Measurements from ENCODE around the gene CYB561D2. TPM values are rescaled to one million over a fixed set of nuclear protein-coding genes. Genes with fewer than 3 reads are reported as not detected.

Gene CYB561D2
- total and polyA plus RNA-seq, 10 of the 15 experiments (the other 5 are each of a cell fraction or from before 2014, with no cell fraction given): 7.6 to 39.2 (median 18.8) TPM

- TF ChIP-seq BCLAF1 (IDR thresholded peaks at IDR 0.05) (no peak), IRF4 (IDR thresholded peaks at IDR 0.05; ENCODE audit: low read depth, low read length) (no peak), CEBPZ (IDR thresholded peaks at IDR 0.05; ENCODE audit: low read depth, low read length) (no peak), SP1 (IDR thresholded peaks at IDR 0.05; ENCODE audit: low read depth, low read length) (no peak)
Measured at GRCh38 chr3:50325113-50325480, 25.6 kb upstream of the CYB561D2 start (continued).

GRCh38 chr3:50325497-50326181 lies 25.0 kb upstream of the CYB561D2 start:
- H4K20me1 ChIP-seq (ENCODE audit: control insufficient read depth, insufficient read depth): no peaks in the 10 kb centered on the region
- no peak overlapping the region for H2AFZ ChIP-seq (ENCODE audit: control insufficient read depth, low read depth, low read length)
- no peak overlapping the region for H3K9ac ChIP-seq (ENCODE audit: control insufficient read depth, insufficient read depth, low read length)
- H3K27me3 ChIP-seq (replicated peaks in 1 of 2; ENCODE audit: control insufficient read depth in 2 of 2, insufficient read depth in 2 of 2, low read length in 1 of 2): no peaks in the 10 kb centered on the region
- POLR2A ChIA-PET: no interaction called here
- intact Hi-C loops (cut with micrococcal nuclease; ENCODE audit: unreplicated experiment) (no loop called here), in situ Hi-C loops (cut with MboI) (no loop called here)
- BruUV-seq (replicated peaks): no TSS peak
- WGBS (ENCODE audit: insufficient coverage, insufficient replicate concordance, low lambda C conversion rate, missing lambda C conversion rate): 75% methylated on average over 11 of the region's 11 CpGs
- ATAC-seq (no peak), DNase-seq (ENCODE audit: low read depth, low spot score) (no peak), FAIRE-seq (no peak)
- RAD21 ChIA-PET (ENCODE audit: unreplicated experiment): interaction anchor here (2.3 to 3.4 kb wide), 2 partner anchors 11 to 33 kb away, joined by 6 to 21 read pairs; partner anchors contain the start of gene IFRD2
- CTCF ChIA-PET: interaction anchor here (0.7 to 5.1 kb wide), 6 partner anchors 11 to 123 kb away, joined by 3 to 72 read pairs (median 9); partner anchors contain the start of genes HYAL1, HYAL3, NAA80 and RASSF1
- H3K36me3 ChIP-seq (ENCODE audit: control insufficient read depth in 2 of 2, insufficient read depth in 2 of 2, low read length in 1 of 2): peaks cover 10 to 12% of the 10 kb centered on the region in 2 experiments
- SMC1A ChIA-PET (ENCODE audit: uncharacterized antibody, unreplicated experiment): no interaction called here
- peaks cover 16% of the 10 kb centered on the region for H3K79me2 ChIP-seq (ENCODE audit: control insufficient read depth, insufficient read depth, low read length)
- H3K9me3 ChIP-seq (replicated peaks; ENCODE audit: control insufficient read depth, insufficient read depth, low read length): no peaks in the 10 kb centered on the region
- no peak overlapping the region for H3K4me2 ChIP-seq (ENCODE audit: control insufficient read depth, insufficient read depth)
- peaks cover 9% of the 10 kb centered on the region for H3K4me1 ChIP-seq (ENCODE audit: control insufficient read depth, insufficient read depth, low read length)
- no peak overlapping the region for H3K4me3 ChIP-seq
- H3K27ac ChIP-seq (ENCODE audit: control insufficient read depth, insufficient read depth): no peak overlapping the region
- TF ChIP-seq HCFC1 (IDR thresholded peaks at IDR 0.05; ENCODE audit: low read length): no peak
- no peak for TF ChIP-seq RUNX3 (IDR thresholded peaks at IDR 0.05; ENCODE audit: low read length)
- no peak for TF ChIP-seq ZNF384 (IDR thresholded peaks at IDR 0.05; ENCODE audit: borderline replicate concordance, low read depth, low read length)
- TF ChIP-seq SREBF2 (IDR thresholded peaks at IDR 0.05; ENCODE audit: low read length): no peak
- TF ChIP-seq ATF2 (IDR thresholded peaks at IDR 0.05; ENCODE audit: low read length): no peak
- TF ChIP-seq NFXL1 (IDR thresholded peaks at IDR 0.05; ENCODE audit: borderline replicate concordance): no peak
- TF ChIP-seq DPF2 (IDR thresholded peaks at IDR 0.05): no peak
- no peak for TF ChIP-seq E2F8 (IDR thresholded peaks at IDR 0.05; ENCODE audit: low read depth, partially characterized antibody)

Data from GM12878 (cell line).